Left ventricle myocardium inferior (tissue), 1 donor: ENCODE results near the gene MAOB. TPM values are rescaled to one million over a fixed set of nuclear protein-coding genes. Genes with fewer than 3 reads are reported as not detected.

Source experiments
- DNase-seq: peaks from one replicate; pipeline ENCODE4 v3.0.0-alpha.2; 2020
- H3K27ac ChIP-seq: fragments of 200-600 bp; replicated peaks from 2 replicates; pipeline ENCODE4 v1.8.0; 2021
- H3K27me3 ChIP-seq: fragments of 200-600 bp; 2 replicates; pipeline ENCODE4 v1.8.0; 2021; ENCODE audit warnings: low read depth
- H3K36me3 ChIP-seq: fragments of 200-600 bp; 2 replicates; pipeline ENCODE4 v1.8.0; 2021
- H3K4me1 ChIP-seq: fragments of 200-600 bp; 2 replicates; pipeline ENCODE4 v1.8.0; 2021
- H3K4me3 ChIP-seq: fragments of 200-600 bp; 2 replicates; pipeline ENCODE4 v1.8.0; 2021; ENCODE audit warnings: mild to moderate bottlenecking, moderate library complexity
- H3K9me3 ChIP-seq: fragments of 200-600 bp; replicated peaks from 2 replicates; pipeline ENCODE4 v1.8.0; 2021
- CTCF ChIP-seq: fragments of 200-600 bp; IDR thresholded peaks from 2 replicates; pipeline ENCODE4 v1.8.0; 2021; ENCODE audit warnings: antibody characterized with exemption, mild to moderate bottlenecking, borderline replicate concordance
- intact Hi-C: fragments of 100-400 bp; cut with micrococcal nuclease; formaldehyde crosslinking; loops from one replicate; pipeline ENCODE4 v1.11.0; 2022
- total RNA-seq: library from RNA; stranded (reverse); fragmentation: NEBNext Ultra II Directional; extraction: Animal tissue kit (Norgen Biotek cat#: 25700); gene quantifications from one replicate; pipeline ENCODE4 v1.2.1, GENCODE V29; 2021
- donor health status: DM: no; HTN: yes; CAD: no; lungs with severe emphysema.

Gene MAOB
- total RNA-seq, 1 donor from 2014 or later = 157 TPM

DNA sequence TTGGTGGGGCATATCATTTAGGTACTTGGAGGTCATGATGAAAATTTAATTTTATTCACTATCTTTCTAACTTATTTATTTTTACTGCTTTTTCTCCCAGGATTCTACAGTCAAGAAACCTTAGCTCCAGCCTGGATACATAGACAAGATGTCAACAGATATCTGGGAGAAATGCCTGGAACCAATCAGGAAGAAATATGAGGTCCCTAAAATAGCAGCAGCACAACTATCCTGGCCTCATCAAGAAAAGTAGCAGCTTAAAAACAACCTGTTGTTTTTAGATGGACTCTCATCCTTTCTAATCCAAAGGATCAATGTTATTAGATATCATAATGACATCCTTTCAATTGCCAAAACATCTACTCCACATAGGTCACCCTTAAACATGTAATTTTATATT is 54.5 kb downstream of the MAOB start:
- TF ChIP-seq CTCF = no peak
- Histone ChIP-seq H3K9me3 (no peaks in the 10 kb centered on the region), H3K27me3 (no peaks in the 10 kb centered on the region), H3K4me3 (no peak overlapping the region), H3K36me3 (no peaks in the 10 kb centered on the region), H3K4me1 (no peaks in the 10 kb centered on the region), H3K27ac (no peak overlapping the region)
- no peak for DNase-seq
- intact Hi-C loops = no loop called here

DNA sequence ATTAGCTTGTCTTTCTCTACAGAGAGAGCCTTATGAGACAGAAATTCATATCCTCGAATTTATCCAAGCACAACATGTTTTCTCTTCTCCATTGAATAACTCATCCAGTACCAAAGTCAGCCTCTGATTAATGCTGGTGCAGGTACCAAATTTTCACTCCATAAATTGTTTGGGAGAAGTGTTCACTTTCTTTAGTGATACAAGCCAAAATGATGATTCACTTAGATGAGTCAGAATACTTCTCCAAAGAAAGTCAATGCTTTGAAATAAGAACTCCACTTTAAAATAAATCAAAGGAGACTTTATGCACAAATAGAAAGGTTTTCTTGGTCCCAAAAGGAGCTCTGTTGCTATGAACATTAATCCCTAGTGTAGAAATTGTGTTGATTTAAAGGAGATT is 60.2 kb downstream of the MAOB start:
- intact Hi-C loops = no loop called here
- Histone ChIP-seq H3K27me3 (no peaks in the 10 kb centered on the region), H3K4me1 (no peaks in the 10 kb centered on the region), H3K27ac (no peak overlapping the region), H3K36me3 (no peaks in the 10 kb centered on the region), H3K4me3 (no peak overlapping the region), H3K9me3 (no peaks in the 10 kb centered on the region)
- TF ChIP-seq CTCF = no peak
- no peak for DNase-seq

- Histone ChIP-seq H3K27me3 (no peaks in the 10 kb centered on the region), H3K4me1 (peaks cover 22% of the 10 kb centered on the region), H3K4me3 (no peak overlapping the region), H3K27ac (no peak overlapping the region), H3K36me3 (no peaks in the 10 kb centered on the region), H3K9me3 (no peaks in the 10 kb centered on the region)
- intact Hi-C loops = no loop called here
- no peak for TF ChIP-seq CTCF
- DNase-seq = no peak
Measured at GRCh38 chrX:43817444-43817843, 64.8 kb downstream of the MAOB start.

GRCh38 chrX:43815209-43815608 is 67.0 kb downstream of the MAOB start:
- TF ChIP-seq CTCF = no peak
- H3K4me1 ChIP-seq = peaks cover 22% of the 10 kb centered on the region
- H3K9me3 ChIP-seq = no peaks in the 10 kb centered on the region
- no peaks in the 10 kb centered on the region for H3K27me3 ChIP-seq
- intact Hi-C loops = no loop called here
- H3K4me3 ChIP-seq = no peak overlapping the region
- no peak for DNase-seq
- no peaks in the 10 kb centered on the region for H3K36me3 ChIP-seq
- peak overlapping the region; percentile 48 for H3K27ac ChIP-seq

- no peak for TF ChIP-seq CTCF
- intact Hi-C loops = no loop called here
- H3K27ac ChIP-seq = peak overlapping the region; percentile 55
Measured at GRCh38 chrX:43813898-43814297, 68.4 kb downstream of the MAOB start.

GRCh38 chrX:43813319-43813718 is 68.9 kb downstream of the MAOB start:
- Histone ChIP-seq H3K9me3 (no peaks in the 10 kb centered on the region), H3K27ac (peak overlapping the region; percentile 55), H3K27me3 (no peaks in the 10 kb centered on the region), H3K4me3 (no peak overlapping the region), H3K4me1 (peaks cover 22% of the 10 kb centered on the region), H3K36me3 (no peaks in the 10 kb centered on the region)
- no peak for DNase-seq
- TF ChIP-seq CTCF = no peak
- intact Hi-C loops = no loop called here

More at GRCh38 chrX:43813898-43814297, 68.4 kb downstream of the MAOB start:
- no peak overlapping the region for H3K4me3 ChIP-seq
- H3K36me3 ChIP-seq = no peaks in the 10 kb centered on the region
- no peaks in the 10 kb centered on the region for H3K27me3 ChIP-seq
- H3K9me3 ChIP-seq = no peaks in the 10 kb centered on the region
- DNase-seq = no peak
- peaks cover 22% of the 10 kb centered on the region for H3K4me1 ChIP-seq
